ENCODE data around the gene TEAD4.

Gene TEAD4

GRCh38 chr12:2960996-2961616 lies 1.9 kb downstream of the TEAD4 start:
- no peak for DNase-seq (ENCODE audit: low spot score)

GRCh38 chr12:2961705-2962104 lies 2.5 kb downstream of the TEAD4 start:
- no peak for DNase-seq (ENCODE audit: low spot score)

GRCh38 chr12:2963154-2963759 lies 4.1 kb downstream of the TEAD4 start:
- no peak for DNase-seq (ENCODE audit: low spot score)

GRCh38 chr12:2963760-2964292 lies 4.6 kb downstream of the TEAD4 start:
- DNase-seq (ENCODE audit: low spot score): no peak

- DNase-seq (ENCODE audit: low spot score): no peak
These were observed 8.5 kb downstream of the TEAD4 start for GRCh38 chr12:2967651-2968050.

GRCh38 chr12:2970744-2971143 lies 11.5 kb downstream of the TEAD4 start:
- DNase-seq (ENCODE audit: low spot score): no peak

- no peak for DNase-seq (ENCODE audit: low spot score)
These were observed 14.4 kb downstream of the TEAD4 start for GRCh38 chr12:2973566-2973965.

GRCh38 chr12:2974560-2974971 lies 15.4 kb downstream of the TEAD4 start:
- DNase-seq (ENCODE audit: low spot score): peak; percentile 75

GRCh38 chr12:2976581-2976996 lies 17.4 kb downstream of the TEAD4 start:
- no peak for DNase-seq (ENCODE audit: low spot score)

GRCh38 chr12:2977776-2978175 lies 18.6 kb downstream of the TEAD4 start:
- no peak for DNase-seq (ENCODE audit: low spot score)

GRCh38 chr12:2979806-2980205 lies 20.6 kb downstream of the TEAD4 start:
- DNase-seq (ENCODE audit: low spot score): no peak

GRCh38 chr12:2980630-2981029 lies 21.4 kb downstream of the TEAD4 start:
- no peak for DNase-seq (ENCODE audit: low spot score)

- DNase-seq (ENCODE audit: low spot score): no peak
These were observed 23.2 kb downstream of the TEAD4 start for GRCh38 chr12:2982361-2982760.

- no peak for DNase-seq (ENCODE audit: low spot score)
These were observed 25.1 kb downstream of the TEAD4 start for GRCh38 chr12:2984249-2984648.

GRCh38 chr12:2984698-2985097 lies 25.5 kb downstream of the TEAD4 start:
- no peak for DNase-seq (ENCODE audit: low spot score)

- DNase-seq (ENCODE audit: low spot score): no peak
These were observed 27.7 kb downstream of the TEAD4 start for GRCh38 chr12:2986876-2987275.

- no peak for DNase-seq (ENCODE audit: low spot score)
These were observed 29.3 kb downstream of the TEAD4 start for GRCh38 chr12:2988494-2988893.

- DNase-seq (ENCODE audit: low spot score): no peak
These were observed 33.5 kb downstream of the TEAD4 start for GRCh38 chr12:2992724-2993123.

GRCh38 chr12:2997989-2998670 lies 38.9 kb downstream of the TEAD4 start:
- DNase-seq (ENCODE audit: low spot score): no peak

GRCh38 chr12:2998789-2999264 lies 39.6 kb downstream of the TEAD4 start:
- DNase-seq (ENCODE audit: low spot score): peak; percentile 99

- DNase-seq (ENCODE audit: low spot score): no peak
These were observed 40.2 kb downstream of the TEAD4 start for GRCh38 chr12:2999265-2999841.

- no peak for DNase-seq (ENCODE audit: low spot score)
These were observed 41.5 kb downstream of the TEAD4 start for GRCh38 chr12:3000548-3001275.

All from hepatic stellate cell (primary cell).